ENCODE data around the gene RRAS2.

The RRAS2 gene

DNA sequence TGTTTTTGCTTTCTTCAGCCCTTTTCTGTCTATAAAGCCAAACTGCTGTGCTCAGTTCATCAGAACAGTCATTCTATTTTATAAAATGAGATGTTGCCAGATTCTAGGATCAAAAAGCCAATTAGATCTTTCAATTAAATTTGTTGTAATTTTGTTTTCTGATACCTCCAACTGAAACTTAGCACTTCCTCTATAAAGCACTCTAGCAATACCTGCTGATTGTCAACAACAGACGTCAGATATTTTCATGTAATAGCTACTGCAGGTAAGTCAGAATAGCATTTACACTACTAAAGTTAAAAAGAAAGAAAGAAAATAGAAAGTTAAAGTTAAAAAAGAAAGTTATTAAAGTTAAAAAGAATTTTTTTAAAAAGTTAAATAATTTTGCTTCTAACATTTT is 19.6 kb downstream of the RRAS2 start:
- no peak for DNase-seq (ENCODE audit: low read depth, low spot score)

DNA sequence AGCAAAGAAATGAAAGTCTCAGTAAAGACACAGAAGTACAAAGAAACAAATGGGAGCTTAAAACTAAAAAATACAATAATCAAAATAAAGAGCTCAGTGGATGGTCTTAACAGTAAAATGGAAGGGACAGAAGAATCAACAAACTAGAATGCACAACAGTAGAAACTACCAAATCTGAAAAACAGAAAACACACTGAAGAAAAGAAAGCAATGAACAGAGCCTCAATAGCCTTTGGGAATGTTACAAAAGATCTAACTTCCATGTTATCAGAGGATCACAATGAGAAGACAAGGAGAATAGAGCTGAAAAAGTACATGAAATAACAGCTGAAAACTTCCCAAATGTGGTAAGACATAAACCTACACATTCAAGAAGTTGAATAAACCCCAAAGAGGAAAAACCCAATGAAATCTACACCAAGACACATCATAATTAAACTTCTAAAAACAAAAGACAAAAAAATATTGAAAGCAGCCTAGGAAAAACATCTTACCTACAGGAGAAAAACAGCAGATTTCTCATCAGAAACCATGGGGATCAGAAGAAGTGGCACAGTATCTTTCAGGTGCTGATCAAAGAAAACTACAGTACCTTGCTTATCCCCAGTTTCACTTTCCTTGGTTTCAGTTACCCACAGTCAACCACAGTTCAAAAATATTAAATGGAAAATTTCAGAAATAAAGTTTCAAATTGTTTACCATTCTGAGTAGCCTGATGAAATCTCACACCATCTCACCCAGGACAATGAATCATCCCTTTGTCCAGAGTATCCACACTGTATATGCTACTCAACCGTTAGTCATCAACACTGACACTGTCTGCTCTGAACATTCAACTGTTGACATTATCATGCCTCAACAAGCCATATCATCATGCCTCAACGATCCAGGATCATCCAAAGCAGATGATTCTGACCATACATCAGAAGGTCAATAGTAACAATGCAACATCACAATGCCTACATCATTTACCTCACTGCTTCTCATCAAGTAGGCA is 22.2 kb downstream of the RRAS2 start:
- DNase-seq (ENCODE audit: low read depth, low spot score) = no peak

DNA sequence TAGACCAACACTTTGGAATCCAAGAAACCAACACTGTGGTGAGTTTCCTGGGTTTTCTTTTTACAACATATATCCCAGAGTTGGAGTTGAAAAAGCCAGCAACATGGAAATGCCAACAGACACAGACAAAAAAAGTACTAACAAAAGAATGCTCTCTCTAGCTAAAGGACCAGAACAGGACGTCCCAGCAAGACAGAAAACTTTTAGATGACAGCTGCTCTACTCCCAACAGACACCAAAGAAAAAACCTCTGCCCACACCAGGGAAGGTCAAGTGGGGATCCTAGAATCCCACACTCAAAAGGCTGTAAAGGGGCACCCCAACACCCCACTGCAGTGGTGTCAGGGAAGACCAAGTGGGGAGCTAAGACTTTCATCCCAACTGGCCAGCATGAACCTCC is 23.3 kb downstream of the RRAS2 start:
- no peak for DNase-seq (ENCODE audit: low read depth, low spot score)

DNA sequence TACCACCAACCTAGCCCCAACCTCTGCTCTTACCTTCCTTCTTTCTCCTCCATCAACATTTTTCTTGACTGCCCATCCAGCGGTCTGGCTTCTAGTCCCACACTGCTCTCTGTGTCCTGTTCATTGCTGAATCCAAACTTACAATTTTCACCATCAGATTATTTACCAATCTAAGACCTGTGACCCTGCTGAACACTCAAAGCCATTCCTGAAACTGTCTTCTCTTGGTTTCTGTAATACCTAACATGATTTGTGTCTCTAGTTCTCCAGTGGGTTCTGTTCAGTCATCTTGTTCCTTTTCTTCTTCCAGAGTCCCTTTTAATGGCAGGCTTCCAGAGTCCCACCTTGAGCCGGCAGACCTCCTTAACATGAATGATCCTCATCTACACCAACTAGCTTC is 24.1 kb downstream of the RRAS2 start:
- no peak for DNase-seq (ENCODE audit: low read depth, low spot score)

DNA sequence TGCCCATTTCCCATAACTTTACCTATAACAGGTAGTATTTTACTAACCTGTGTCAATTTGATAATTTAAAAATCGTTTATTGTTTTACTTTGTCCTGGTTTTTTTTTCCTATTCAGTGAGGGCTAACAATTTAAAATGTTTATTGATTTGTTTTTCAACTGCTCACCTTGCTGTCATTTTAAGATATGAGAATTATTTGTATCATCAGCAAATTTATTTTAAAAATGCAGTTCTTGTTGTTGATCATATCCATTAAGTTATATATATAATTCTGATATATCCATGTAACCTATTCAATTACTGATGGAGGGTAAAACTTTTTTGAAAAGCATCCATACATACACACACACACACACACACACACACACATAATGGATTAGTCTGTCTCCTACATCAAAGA is 24.8 kb downstream of the RRAS2 start:
- no peak for DNase-seq (ENCODE audit: low read depth, low spot score)

DNA sequence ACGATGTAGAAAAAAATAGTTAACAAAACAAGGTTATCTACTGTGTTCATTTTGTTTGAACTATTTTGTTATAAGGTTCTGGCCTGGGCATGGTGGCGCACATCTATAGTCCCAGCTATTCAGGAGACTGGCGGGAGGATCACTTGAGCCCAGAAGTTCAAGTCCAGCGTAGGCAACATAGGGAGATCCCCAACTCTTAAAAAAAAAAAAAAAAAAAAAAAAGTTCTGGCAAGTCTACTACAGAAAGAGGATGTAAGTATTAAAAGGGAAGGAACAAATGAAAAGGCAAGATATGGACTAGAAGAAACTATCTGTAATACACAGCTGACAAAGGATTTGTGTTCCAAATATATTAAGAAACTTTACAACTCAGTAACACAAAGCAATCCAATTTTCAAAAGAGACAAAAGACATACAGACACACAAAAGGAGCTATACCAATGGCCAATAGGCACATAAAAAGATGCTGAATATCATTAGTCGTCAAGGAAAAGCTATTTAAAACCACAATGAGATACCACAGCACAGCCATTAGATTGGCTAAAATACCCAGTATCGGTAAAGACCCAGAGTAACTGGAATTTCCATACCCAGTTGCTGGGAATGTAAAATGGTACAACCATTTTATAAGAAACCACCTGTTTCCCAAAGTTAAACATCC is 27.4 kb downstream of the RRAS2 start:
- no peak for DNase-seq (ENCODE audit: low read depth, low spot score)

DNA sequence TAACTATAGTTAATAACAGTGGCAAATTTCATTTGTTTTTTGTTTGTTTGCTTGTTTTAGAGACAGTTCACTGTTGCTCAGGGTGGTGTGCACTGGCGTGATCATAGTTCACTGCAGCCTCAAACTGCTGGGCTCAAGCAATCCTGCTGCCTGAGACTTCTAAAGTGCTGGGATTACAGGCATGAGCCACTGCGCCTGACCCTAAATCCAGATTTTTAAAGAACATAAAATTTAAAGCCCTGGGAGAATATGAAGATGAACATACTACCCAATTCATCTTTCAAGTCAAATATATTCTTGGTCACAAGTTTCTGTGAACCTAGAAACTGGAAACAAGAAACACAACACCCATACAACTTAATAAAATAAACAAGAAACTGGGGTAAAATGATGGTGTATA is 28.1 kb downstream of the RRAS2 start:
- DNase-seq (ENCODE audit: low read depth, low spot score) = no peak

DNA sequence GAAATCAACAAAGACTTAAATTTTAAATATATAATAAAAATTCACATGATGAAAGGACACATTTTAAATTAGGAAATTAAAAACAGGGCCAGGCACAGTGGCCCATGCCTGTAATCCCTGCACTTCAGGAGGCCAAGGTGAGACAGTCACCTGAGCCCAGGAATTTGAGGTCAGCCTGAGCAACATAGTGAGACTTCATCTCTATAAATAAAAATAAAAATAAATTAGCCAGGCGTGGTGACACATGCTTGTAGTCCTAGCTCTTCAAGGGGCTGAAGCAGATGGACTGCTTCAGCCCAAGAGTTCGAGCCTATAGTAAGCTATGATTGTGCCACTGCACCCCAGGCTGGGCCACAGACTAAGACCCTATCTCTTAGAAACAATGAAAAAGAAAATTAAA is 29.3 kb downstream of the RRAS2 start:
- no peak for DNase-seq (ENCODE audit: low read depth, low spot score)

DNA sequence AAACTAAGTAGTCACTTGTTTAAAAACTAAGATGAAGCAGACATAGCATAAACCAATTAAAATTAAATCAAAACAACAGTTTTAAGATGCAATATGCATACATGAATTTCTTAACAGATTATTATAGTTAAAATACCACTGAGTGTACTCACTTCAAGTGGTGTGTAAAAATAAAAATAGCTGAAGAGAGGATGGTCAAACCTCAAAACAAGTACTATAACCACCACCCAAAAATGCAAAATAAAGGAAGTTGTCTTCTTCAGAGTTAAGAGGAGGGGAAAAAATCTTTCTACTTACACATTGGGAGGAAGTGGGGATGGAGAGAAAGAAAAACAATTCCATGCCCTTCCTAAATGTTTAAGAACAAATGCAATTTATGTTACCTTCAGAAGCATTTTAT is 31.9 kb downstream of the RRAS2 start:
- no peak for DNase-seq (ENCODE audit: low read depth, low spot score)

DNA sequence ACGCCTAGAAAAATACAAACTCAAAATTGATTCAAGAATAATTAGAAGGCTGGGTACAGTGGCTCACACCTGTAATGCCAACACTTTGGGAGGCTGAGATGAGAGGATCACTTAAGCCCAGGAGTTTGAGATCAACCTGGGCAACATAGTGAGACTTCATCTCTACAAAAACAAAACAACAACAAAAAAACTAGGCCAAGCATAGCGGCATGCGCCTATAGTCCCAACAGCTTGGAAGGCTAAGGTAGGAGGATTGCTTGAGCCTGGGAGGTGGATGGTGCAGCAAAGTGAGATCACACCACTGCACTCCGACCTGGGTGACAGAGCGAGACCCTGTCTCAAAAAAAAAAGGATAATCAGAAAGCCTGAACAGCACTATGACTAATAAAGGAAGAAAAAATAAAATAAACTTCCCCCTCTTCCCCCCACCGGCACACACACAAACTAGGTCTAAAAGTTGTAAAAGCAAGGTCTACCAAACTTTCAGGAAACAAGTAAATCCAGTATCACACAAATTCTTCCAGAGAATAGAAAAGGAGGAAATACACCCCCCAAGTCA is 35.8 kb downstream of the RRAS2 start:
- no peak for DNase-seq (ENCODE audit: low read depth, low spot score)

DNA sequence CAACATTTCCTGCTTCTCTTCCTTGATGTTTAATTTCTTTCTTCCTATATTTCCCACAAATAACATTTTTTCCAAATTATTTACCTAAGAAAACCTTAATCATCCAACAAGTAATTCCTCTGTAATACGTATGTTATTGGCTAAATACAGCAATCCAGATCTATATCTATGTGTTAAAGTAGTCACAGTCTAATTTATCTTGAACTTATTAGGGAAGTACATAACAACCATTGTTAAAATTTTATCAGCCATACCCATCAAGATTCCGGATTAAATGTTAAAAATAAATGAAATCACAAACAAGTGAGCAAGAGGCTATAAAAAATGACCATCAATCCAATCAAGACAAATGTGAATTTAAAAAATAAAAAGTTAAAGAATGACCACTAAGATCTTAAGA is 36.5 kb downstream of the RRAS2 start:
- no peak for DNase-seq (ENCODE audit: low read depth, low spot score)

DNA sequence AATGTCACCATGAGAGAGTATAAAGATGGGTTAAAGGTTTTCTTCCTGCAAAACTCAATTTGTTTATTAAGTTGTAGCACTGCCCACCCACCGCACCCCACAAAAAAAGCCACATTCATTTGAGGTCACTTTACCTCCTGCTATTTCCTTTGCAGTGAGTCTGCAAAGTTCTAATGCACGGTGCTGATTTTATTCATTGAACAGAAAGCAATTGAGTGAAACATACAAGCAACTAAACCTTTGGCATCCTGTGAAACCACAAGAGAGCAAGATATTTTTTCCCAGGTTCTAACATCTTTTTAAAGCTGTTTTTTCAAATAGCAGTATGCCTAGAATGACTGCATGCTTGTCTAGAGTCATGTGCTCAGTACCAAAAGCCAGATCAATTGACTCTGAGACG is 39.0 kb downstream of the RRAS2 start:
- no peak for DNase-seq (ENCODE audit: low read depth, low spot score)

DNA sequence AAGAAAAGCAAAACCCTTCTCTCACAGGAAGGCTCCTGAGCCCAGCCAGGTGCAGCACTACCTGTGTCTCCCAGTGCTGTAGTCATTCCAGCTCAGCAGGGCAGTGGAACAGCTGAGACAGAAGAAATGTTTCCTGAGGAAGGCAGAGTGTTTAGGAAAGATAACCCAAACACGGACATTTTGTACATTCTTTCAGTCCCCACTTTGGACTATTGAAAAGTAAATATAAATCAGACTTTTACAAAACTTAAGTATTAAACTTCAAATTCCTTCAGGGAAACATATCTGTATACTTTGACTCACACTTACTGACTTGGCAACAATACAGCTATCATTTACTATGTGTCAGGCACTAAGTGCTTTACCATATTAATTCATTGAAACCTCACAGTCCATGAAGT is 40.4 kb downstream of the RRAS2 start:
- no peak for DNase-seq (ENCODE audit: low read depth, low spot score)

DNA sequence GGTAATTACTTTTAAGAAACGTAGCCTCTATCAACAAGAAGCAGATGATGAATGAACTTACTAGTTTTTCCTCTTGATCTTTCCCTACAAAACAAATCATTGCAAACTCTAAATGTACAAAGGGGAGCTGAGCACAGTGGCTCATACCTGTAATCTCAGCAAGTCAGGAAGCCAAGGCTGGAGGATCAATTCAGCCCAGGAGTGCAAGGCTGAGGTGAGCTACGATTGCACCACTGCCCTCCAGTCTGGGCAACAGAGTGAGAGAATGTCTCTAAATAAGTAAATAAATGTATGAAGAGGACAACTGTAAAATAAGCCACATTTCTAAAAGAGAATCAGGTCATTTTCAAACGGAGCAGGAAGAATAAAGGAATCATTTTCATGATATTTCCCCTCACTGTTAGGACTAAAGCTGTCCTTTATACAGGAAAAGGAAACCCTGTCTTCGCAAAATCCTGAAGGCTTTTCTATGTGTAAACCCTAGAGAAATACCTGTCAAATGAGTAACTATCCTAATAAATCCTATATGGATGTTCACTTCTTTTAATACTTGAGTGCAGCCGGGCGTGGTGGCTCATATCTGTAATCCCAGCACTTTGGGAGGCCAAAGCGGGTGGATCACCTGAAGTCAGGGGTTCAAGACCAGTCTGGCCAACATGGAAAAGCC is 41.2 kb downstream of the RRAS2 start:
- no peak for DNase-seq (ENCODE audit: low read depth, low spot score)

DNA sequence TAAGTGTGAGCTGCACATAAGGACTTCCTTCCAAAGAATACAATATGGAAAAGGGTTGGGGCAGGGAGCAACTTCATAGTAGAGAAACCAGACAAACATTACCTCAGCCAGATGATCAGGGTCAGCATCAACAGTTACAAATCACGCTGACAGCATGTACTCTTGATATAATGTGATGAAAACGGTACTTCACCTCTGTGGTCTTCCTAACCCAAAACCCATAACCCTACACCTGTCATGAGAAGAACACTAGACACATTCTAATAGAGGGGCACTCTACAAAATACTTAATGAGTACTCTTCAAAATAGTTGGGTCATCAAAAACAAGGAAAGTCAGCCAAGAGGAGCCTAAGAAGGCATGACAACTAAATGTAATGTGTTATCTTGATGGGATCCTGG is 43.9 kb downstream of the RRAS2 start:
- no peak for DNase-seq (ENCODE audit: low read depth, low spot score)

DNA sequence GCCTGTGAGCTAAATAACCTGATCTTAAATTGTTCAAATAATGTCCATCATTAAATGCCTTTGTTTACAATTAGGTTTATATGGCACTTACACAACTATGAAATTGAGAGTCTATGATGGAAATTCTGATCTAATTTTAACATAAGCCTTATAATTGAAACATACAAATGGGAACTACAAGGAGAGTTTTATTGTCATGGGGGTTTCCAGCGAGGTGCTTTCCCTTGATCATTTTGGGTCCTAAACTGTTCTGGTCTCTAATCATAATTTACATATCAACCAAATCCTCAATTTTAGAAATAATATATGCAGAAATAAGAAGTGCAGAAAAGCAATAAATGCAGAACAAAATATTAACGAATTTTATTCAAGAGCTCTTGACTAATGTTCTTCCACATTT is 44.9 kb downstream of the RRAS2 start:
- no peak for DNase-seq (ENCODE audit: low read depth, low spot score)

DNA sequence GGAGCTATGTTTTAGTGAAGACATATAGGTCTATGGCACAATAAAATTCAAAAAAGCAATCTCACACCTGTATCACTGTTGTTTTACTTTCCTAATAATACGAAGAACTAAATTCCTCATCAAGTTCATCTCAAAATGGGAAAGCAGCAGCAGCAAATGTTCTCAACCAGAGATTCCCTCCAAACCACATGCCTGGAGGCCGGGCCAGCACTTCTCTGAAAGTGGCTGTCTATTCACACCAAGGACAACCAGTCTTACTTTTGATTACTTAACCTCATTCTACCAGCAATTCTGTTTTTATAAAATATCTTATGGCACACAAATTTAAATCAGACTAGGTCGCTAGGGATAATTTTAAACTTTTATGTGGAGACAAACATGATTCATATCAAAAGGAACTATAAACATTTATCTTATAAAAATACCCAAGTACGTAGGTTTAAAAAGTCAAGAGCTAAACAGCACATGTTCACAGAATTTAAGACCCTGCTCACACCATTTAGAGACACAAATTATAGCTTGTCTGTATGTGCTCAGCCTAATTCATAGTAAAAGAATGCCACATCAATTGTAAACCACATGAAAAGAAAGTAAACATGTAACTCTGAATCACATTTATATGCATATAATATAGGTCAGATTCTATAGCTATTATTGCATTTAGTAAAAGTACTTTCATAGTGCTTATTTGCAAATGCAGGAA is 46.1 kb downstream of the RRAS2 start:
- DNase-seq (ENCODE audit: low read depth, low spot score) = no peak

DNA sequence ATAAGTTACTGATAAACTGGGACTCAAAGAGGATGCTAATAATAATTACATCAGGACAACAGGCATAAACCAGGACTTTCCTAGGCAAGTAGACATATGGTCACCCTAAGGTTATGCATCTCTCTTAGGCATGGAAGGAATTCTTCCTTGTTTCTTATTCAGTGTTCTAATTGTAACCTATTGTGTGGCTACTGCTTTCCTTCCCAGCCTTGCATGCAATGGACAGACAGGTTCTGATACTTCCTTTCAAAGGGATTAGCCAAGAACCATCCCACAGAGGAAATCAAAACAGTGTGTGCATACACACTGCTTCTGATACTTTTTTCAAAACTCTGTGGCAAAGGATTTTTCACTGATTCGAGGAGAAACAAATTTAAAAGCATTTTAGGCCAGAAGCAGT is 48.3 kb downstream of the RRAS2 start:
- DNase-seq (ENCODE audit: low read depth, low spot score) = no peak

DNA sequence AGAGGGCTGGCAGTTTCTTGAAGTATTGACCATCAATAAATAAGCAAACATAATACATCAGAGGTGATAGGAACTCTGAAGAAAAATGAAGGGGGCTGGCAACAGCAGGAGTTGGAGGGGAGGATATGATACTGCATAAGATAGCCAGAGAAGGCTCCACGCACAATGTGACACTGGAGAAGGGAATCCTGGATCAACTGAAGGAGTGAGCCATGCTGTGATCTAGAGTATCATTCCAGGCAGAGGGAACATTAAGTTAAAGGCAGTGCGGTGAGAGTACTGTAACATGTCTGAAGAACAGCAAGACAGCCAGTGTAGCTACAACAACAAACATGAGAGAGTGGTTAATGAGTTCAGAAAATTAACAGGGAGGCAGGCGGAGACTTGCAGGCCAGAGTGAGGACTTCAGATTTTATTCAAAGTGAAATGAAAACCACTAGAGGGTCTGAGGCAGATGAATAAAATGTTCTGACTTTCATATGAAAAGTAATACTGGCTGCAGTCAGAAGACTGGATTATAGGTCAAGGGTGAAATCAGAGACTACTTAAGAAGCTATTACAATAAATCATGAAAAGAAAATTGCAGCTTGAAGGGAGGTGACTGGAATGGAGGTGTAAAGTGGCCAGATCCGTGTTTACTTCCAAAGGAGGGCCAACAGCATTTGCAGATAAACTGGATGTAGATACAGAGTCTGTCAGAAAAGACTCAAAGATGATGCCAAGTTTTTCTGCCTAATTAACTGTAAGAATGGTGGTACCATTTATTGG is 49.4 kb downstream of the RRAS2 start:
- DNase-seq (ENCODE audit: low read depth, low spot score) = no peak

DNA sequence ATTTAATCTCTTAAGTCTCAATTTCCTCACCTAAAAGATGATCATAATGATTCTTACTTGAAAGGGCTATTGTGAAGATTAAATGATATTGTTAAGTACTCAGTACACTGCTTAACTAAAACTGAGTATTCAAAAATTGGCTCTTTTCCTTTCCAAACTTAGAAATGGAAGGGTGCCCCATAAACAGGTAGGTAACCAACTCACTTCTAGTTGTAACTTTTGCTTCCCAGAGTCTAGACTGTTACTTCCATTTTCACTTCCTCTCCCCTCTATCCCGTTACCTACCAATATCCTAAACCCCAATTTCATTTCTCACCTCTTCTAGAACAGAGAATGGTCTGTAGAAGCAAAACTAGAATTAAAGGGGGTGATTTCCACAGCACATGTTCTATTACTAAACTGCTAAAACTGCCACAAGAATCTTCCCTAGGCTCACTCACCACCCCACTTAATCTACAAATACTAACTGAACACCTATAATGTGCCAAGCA is 50.0 kb downstream of the RRAS2 start:
- DNase-seq (ENCODE audit: low read depth, low spot score) = no peak

Measured in activated naive CD8-positive, alpha-beta T cell treated with anti-CD3 and anti-CD28 coated beads, Interleukin-2, amount 50 U/mL, for 16 hours (primary cell).